Measurements from ENCODE around the gene SPDYE6.

- TF ChIP-seq CTCF (IDR thresholded peaks at IDR 0.05) (no peak), EZH2 (IDR thresholded peaks at IDR 0.05; ENCODE audit: borderline replicate concordance, insufficient read depth, low read depth, low read length, poor library complexity, severe bottlenecking) (no peak)
Observed at GRCh38 chr7:102393467-102393866, 37.2 kb upstream of the SPDYE6 start.

All from B cell (primary cell).